Omental fat pad (tissue), 4 donors: ENCODE measurements around the gene C6orf118. TPM values are rescaled to one million over a fixed set of nuclear protein-coding genes. Genes with fewer than 3 reads are reported as not detected.

ENCODE experiments used
- ATAC-seq: fragments of 150-250 bp; one replicate; pipeline ENCODE4 v1.9.1; 2016; ENCODE audit warnings: mild to moderate bottlenecking, moderate library complexity; ENCODE audit not compliant: low FRiP score
- DNase-seq: peaks from one replicate; pipeline ENCODE4 v3.0.0-alpha.2; 2019; ENCODE audit warnings: low spot score
- total RNA-seq, 4 donors: library from RNA; depleted of rRNA; stranded (reverse); fragments of >200 nt; gene quantifications; one replicate each; pipeline ENCODE4 v1.1.0, GENCODE V29; 2016
- TF ChIP-seq, protein P1 (sequence below), 3 donors: fragments of 450-650 bp; IDR thresholded peaks; one replicate each; pipeline ENCODE4 v1.5.1; 2016 to 2017; ENCODE audit warnings: antibody characterized with exemption in 3 of 3, mild to moderate bottlenecking in 3 of 3, moderate library complexity in 2 of 3

C6orf118 gene
- total RNA-seq, 4 donors from 2014 or later: not detected

- TF ChIP-seq, protein P1, sequence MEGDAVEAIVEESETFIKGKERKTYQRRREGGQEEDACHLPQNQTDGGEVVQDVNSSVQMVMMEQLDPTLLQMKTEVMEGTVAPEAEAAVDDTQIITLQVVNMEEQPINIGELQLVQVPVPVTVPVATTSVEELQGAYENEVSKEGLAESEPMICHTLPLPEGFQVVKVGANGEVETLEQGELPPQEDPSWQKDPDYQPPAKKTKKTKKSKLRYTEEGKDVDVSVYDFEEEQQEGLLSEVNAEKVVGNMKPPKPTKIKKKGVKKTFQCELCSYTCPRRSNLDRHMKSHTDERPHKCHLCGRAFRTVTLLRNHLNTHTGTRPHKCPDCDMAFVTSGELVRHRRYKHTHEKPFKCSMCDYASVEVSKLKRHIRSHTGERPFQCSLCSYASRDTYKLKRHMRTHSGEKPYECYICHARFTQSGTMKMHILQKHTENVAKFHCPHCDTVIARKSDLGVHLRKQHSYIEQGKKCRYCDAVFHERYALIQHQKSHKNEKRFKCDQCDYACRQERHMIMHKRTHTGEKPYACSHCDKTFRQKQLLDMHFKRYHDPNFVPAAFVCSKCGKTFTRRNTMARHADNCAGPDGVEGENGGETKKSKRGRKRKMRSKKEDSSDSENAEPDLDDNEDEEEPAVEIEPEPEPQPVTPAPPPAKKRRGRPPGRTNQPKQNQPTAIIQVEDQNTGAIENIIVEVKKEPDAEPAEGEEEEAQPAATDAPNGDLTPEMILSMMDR (IDR thresholded peaks at IDR 0.05): no peak
- ATAC-seq: no peak
- no peak for DNase-seq
Observed at GRCh38 chr6:165274611-165275010, 34.8 kb downstream of the C6orf118 start.

DNA sequence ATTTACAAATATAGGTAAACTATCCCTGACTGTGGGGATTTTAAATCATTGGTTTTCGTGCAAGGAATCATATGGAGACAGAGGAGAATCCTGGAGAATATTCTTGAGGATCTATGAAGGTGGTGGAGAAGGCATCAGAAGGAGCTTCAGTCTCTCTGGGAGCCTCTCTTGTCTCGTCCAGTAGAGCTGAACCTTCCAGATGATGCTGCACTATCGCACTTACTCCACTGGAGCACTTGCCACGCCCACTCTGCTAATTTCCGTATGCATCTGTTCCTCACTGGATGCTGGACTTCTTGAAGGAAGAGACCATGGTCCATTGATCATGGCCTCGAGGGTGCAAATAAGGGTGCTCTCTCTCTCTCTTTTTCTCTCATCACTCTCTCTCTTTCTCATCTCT lies 36.8 kb downstream of the C6orf118 start:
- TF ChIP-seq, protein P1 (IDR thresholded peaks at IDR 0.05): no peak
- no peak for DNase-seq
- no peak for ATAC-seq

GRCh38 chr6:165268987-165269386 lies 40.4 kb downstream of the C6orf118 start:
- TF ChIP-seq, protein P1 (IDR thresholded peaks at IDR 0.05): no peak
- DNase-seq (no peak), ATAC-seq (no peak)

- ATAC-seq (no peak), DNase-seq (no peak)
- TF ChIP-seq, protein P1 (IDR thresholded peaks at IDR 0.05): no peak
Observed at GRCh38 chr6:165266621-165267020, 42.8 kb downstream of the C6orf118 start.

DNA sequence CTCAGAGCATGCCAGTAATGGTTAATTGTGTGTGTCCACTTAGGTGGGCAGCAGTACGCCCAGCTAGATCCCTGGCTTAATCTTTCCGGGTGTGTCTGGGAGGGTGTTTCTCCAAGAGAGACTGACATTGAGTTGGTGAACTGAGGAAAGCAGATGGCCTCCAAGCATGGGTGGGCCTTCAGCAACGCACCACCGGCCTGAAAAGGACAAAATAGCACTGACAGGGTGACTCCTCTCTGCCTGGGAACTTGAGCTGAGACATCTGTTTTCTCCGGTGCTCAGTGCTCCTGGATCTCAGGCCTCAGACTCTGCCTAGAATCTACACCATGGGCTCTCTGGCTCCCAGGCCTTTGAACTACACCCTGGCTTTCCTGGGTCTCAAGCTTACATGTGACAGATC lies 43.2 kb downstream of the C6orf118 start:
- no peak for ATAC-seq
- DNase-seq: no peak
- TF ChIP-seq, protein P1 (IDR thresholded peaks at IDR 0.05): no peak

DNA sequence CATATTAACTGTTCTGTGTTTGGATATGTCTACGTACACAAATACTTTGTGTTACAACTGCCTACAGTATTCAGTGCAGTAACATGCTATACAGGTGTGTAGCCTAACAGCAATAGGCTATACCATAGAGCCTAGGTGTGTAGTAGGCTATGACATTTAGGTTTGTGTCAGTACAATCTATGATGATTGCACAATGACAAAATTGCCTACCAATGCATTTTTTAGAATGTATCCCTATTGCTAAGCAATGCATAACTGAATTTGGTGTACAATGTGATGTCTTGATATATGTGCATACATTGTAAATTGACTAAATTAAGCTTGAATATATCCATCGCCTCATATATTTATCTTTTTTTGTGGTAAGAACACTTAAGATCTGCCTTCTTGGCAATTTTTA lies 48.9 kb downstream of the C6orf118 start:
- TF ChIP-seq, protein P1 (IDR thresholded peaks at IDR 0.05): no peak
- DNase-seq (no peak), ATAC-seq (no peak)

GRCh38 chr6:165249808-165250207 lies 59.6 kb downstream of the C6orf118 start:
- TF ChIP-seq, protein P1 (IDR thresholded peaks at IDR 0.05): no peak
- DNase-seq (no peak), ATAC-seq (no peak)
